HG03103 (cell line): ENCODE measurements around the gene LSM14B.

Experiments used
- ATAC-seq: cut with Tn5 transposase; IDR thresholded peaks from one replicate; pipeline ENCODE4 v1.9.1; 2021; ENCODE audit warnings: low read depth; ENCODE audit not compliant: unreplicated experiment

The LSM14B gene

DNA sequence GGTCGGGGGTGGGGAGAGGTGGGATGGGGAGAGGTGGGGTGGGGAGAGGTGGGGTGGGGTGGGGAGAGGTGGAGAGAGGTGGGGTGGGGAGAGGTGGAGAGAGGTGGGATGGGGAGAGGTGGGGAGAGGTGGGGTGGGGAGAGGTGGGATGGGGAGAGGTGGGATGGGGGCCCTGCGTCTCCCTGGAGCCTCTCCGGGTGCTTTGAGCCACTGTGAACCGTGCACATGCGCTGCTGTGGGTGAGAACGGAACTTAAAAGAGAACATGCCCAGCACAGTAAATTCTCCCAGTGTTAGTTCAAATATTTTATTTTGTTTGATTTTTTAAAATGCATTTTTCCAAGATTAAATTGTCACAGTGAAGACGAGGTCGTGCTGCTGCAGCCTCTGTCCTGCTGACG is 38.0 kb downstream of the LSM14B start:
- ATAC-seq: no peak

DNA sequence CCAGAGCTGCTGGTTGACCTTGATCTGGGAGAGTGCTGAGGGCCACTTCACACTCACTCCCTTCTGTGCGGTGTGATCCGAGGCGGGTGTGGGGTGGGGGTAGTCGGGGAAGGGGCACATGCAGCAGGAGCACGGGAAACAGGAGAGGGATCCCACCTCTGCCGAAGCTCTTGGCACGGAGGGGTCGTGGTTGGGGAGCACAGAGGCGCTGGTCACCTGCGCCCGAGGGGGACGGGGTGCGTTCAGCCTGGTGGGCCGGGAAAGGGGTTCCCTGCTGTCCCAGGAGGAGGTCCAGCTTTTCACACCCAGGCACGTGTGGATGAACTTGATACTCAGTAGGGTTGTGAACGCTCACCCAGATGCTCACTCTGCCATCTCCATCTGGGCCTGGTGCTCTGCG is 38.6 kb downstream of the LSM14B start:
- no peak for ATAC-seq

DNA sequence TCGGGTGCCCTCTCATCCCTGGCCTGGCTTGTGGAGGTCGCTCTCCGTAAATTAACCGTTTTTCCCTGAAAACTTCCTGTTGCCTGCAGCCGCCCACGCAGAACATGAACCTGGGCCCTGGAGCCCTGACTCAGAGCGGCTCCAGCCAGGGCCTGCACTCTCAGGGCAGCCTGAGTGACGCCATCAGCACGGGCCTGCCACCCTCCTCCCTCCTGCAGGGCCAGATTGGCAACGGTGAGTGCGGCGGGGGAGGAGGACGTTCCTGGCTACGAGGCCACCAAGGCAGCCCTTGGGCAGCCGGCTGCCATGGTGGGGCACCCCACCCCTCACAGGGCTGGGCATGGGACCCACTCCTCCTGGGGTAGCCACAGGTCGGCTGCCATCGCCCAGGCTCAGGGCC is 39.1 kb downstream of the LSM14B start:
- ATAC-seq: no peak

DNA sequence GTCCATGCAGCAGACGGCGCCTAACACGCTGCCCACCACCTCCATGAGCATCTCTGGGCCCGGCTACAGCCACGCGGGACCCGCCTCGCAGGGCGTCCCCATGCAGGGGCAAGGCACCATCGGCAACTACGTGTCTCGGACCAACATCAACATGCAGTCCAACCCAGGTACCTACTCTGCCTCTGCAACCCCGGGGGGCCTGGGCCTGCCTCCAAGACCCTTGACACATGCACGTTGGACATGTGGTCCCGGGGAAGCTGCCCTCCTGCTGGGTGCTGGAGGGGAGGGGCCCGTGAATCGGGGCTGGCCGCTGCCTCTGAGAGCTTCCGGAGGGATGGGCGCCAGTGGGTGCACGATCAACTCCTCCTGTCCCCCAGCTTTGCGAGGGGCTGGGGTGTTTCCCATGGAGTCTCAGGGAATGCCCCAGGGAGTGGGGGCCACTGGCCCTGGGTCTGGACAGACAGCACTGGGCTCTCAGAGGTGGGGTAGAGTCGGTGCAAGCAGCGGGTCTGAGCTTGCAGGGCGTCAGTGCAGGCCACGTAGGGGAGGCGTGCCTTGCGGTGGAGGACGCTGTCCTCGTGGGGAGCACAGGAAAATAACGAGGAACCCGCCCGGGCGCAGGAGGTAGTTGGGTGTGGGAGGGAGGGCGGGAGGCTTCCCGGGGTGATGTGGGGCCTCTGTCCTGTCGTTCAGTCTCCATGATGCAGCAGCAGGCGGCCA is 40.6 kb downstream of the LSM14B start:
- ATAC-seq: no peak

DNA sequence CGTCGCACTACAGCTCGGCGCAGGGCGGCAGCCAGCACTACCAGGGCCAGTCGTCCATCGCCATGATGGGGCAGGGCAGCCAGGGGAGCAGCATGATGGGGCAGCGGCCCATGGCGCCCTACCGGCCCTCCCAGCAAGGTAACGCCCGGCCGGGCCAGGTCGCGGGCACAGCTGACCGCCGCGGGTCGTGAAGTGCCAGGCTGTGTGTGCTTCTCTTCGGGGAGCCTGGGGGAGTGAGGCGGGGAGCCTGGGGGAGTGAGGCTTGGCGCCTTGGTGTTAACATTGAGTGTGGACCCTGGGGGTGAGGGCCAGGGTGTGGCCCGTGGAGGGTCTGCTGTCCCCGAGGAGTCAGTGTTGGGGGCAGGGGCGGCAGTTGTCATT is 41.2 kb downstream of the LSM14B start:
- no peak for ATAC-seq

DNA sequence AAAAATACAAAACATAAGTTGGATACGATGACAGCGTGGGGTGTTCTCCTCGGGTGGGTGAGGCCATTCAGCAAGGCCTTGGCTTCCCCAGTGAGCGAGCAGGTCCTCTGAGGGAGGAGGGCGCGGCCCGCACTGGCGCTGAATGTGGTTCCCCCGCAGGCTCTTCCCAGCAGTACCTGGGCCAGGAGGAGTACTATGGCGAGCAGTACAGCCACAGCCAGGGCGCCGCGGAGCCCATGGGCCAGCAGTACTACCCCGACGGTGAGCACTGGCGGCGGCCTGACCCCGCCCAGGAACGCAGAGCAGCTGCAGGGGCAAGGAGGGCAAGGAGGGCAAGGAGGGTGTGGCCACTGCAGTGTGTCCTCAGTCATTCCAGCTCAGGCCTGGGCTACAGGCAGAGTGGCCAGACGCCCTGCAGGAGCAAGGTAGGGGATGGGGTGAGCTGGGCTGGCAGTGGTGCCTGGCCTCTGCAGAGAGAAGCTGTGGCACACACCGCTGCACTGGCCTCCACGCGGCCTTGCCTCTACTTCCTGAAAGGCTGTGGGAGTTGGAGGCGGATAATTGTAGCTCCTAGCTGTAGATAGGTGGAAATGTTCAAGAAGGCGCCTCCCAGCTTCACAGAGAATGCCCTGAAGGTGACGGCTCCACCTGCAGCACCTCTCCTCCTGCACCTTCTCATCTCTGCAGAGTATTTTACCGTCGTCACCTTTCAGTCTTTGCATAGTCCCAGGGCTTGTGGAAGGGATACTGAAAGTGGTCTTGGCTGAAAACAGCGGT is 41.9 kb downstream of the LSM14B start:
- ATAC-seq: no peak

- no peak for ATAC-seq
Measured at GRCh38 chr20:62164879-62165761, 42.8 kb downstream of the LSM14B start.

DNA sequence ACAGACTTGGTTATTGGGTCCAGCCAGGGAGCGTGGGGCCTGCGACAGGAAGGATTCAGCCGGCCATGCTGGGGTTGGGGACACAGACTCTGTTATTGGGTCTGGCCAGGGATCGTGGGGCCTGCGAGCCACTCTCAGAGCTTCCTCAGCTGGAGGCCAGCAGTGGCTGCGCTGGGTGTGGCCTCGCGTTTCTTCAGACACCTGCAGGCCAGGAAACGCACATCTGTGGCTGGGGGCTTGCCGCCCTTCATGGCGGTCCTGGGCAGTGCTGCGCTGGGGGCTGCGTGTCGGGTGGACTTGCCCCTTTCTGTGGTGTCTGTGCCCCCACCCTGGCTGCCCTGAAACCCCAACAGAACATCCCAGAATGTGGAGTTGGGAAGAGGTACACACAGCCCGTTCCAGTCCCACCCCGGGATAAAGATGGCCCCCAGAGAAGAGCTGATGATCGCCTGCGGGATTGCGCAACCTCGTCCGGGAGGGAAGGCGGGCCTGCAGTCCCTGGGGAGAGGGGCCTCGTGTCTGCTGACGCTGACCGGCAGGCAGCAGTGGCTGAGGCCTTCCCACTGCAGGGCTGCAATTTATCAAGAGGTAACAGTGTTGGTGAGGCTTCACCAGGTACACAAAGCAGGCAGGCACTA is 43.6 kb downstream of the LSM14B start:
- no peak for ATAC-seq

- ATAC-seq: no peak
Measured at GRCh38 chr20:62167474-62167873, 45.2 kb downstream of the LSM14B start.

GRCh38 chr20:62168061-62168460 is 45.8 kb downstream of the LSM14B start:
- no peak for ATAC-seq

GRCh38 chr20:62168890-62169435 is 46.7 kb downstream of the LSM14B start:
- no peak for ATAC-seq

- no peak for ATAC-seq
Measured at GRCh38 chr20:62170536-62170935, 48.3 kb downstream of the LSM14B start.

- no peak for ATAC-seq
Measured at GRCh38 chr20:62171245-62171644, 49.0 kb downstream of the LSM14B start.

GRCh38 chr20:62172666-62173065 is 50.4 kb downstream of the LSM14B start:
- ATAC-seq: no peak

- no peak for ATAC-seq
Measured at GRCh38 chr20:62174021-62174804, 51.9 kb downstream of the LSM14B start.

DNA sequence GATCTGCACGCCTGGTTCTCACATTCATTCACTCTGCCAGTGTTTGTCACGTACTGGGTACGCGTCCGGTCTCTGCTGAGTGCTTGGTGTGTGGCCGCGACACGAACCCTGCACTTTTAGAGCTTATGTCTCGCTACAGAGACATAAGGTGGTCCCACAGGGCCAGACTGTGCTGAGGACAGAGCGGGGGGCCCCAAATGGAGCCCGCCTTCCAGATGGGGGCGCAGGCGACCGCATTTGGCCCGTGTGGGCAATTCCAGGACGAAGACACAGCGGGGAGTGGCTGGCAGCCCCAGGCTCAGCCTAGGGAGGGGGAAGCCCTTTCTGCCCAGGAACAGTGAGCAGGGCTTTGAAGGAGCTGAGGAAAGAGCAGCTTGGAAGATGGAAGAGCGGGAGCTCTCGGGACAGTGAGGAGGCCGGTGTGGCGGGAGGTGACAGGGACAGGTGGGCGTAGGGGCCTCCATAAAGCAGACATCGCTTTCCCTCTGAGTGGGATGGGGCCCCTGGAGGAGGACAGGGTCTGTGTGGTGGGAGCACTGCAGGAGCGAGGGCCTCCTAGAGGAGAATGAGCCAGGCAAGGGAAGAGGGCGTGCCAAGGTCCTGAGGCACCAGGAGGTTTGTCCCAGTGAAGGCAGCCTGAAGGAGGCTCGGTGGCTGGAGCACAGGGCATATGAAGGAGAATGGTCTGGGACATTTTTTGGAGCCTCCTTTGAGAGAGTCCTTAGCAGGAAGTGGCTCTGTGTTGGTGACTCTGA is 52.8 kb downstream of the LSM14B start:
- ATAC-seq: no peak

GRCh38 chr20:62175711-62176110 is 53.4 kb downstream of the LSM14B start:
- no peak for ATAC-seq

- no peak for ATAC-seq
Measured at GRCh38 chr20:62176866-62177265, 54.6 kb downstream of the LSM14B start.

- no peak for ATAC-seq
Measured at GRCh38 chr20:62177307-62177706, 55.0 kb downstream of the LSM14B start.
